ENCODE measurements around the gene KIAA2012. TPM values are rescaled to one million over a fixed set of nuclear protein-coding genes. Genes with fewer than 3 reads are reported as not detected.

The KIAA2012 gene
- total RNA-seq, 1 donor from 2014 or later, result not detected

DNA sequence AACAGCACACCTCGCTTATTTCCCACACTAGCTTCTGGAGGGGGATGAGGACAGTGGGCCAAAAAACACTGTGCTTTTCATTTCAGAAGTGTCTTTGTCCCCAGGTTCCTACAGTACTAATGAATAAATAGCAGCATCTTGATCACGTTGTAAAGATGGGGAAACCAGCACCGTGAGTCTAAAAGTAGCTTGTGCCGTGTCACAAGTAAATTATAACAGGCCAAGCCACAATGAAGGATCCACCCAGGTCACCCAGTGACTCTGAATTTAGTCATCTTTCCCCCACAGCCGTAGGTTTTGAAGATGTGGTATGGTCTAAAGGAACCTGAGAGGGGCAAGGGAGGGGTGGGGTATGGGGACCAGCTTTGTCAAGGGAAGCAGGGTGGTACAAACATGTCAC, 30.6 kb upstream of the KIAA2012 start:
- H3K27me3 ChIP-seq (ENCODE audit: insufficient read depth, low read length), result no peaks in the 10 kb centered on the region
- no peak for FAIRE-seq
- peaks cover 27% of the 10 kb centered on the region for H3K4me1 ChIP-seq (ENCODE audit: insufficient read depth, low read length)
- H3K79me2 ChIP-seq (ENCODE audit: insufficient read depth, low read length), result peaks cover 25% of the 10 kb centered on the region
- Mint-ChIP-seq H3K27me3 (ENCODE audit: low read depth, unreplicated experiment) (peaks cover 4% of the 10 kb centered on the region), H3K4me3 (ENCODE audit: unreplicated experiment) (no peak overlapping the region), H3K36me3 (ENCODE audit: low read depth, unreplicated experiment) (no peaks in the 10 kb centered on the region), H3K9me3 (ENCODE audit: unreplicated experiment) (no peaks in the 10 kb centered on the region), H3K4me1 (ENCODE audit: low read depth, unreplicated experiment) (peaks cover 32% of the 10 kb centered on the region), H3K27ac (ENCODE audit: unreplicated experiment) (no peak overlapping the region)
- H3K9ac ChIP-seq (ENCODE audit: low read length), result no peak overlapping the region
- peak overlapping the region; percentile 1 for H3K4me2 ChIP-seq (ENCODE audit: low read length)
- H3K36me3 ChIP-seq (ENCODE audit: insufficient read depth, low read length), result no peaks in the 10 kb centered on the region
- H3K4me3 ChIP-seq (ENCODE audit: insufficient read depth, low read depth, low read length), result no peak overlapping the region
- DNase-seq (ENCODE audit: low read depth), result no peak
- TF ChIP-seq, protein P1, sequence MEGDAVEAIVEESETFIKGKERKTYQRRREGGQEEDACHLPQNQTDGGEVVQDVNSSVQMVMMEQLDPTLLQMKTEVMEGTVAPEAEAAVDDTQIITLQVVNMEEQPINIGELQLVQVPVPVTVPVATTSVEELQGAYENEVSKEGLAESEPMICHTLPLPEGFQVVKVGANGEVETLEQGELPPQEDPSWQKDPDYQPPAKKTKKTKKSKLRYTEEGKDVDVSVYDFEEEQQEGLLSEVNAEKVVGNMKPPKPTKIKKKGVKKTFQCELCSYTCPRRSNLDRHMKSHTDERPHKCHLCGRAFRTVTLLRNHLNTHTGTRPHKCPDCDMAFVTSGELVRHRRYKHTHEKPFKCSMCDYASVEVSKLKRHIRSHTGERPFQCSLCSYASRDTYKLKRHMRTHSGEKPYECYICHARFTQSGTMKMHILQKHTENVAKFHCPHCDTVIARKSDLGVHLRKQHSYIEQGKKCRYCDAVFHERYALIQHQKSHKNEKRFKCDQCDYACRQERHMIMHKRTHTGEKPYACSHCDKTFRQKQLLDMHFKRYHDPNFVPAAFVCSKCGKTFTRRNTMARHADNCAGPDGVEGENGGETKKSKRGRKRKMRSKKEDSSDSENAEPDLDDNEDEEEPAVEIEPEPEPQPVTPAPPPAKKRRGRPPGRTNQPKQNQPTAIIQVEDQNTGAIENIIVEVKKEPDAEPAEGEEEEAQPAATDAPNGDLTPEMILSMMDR (IDR thresholded peaks at IDR 0.05; ENCODE audit: insufficient read depth, low read depth, low read length), result no peak
- no peak for TF ChIP-seq EZH2 (IDR thresholded peaks at IDR 0.05; ENCODE audit: insufficient read depth, low read length)
- H4K20me1 ChIP-seq (ENCODE audit: insufficient read depth, low read length), result peaks cover 17% of the 10 kb centered on the region
- H3K27ac ChIP-seq (ENCODE audit: low read depth, low read length), result no peak overlapping the region
- no peak overlapping the region for H2AFZ ChIP-seq (ENCODE audit: low read depth, low read length)
- H3K9me3 ChIP-seq (ENCODE audit: insufficient read depth, low read depth, low read length), result no peaks in the 10 kb centered on the region

DNA sequence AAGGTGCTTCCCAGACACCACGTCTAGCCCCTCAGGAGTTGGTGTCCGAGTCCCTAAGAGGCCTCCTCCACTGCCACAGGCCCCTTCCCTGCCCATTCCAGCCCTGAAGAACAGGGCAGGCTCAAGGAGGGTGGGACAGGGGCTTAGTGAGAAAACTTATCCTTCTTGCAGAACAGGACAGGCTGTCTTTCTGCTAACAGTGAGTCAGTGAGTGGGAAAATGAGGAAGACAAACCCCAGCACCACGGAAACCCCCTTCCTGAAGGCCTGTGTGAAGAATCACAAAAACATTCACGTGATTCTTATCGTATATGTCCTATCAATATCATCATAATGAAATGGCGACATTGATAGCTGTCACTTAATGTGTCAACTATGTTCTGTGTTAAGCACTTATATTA, 29.6 kb upstream of the KIAA2012 start:
- Mint-ChIP-seq H3K27me3 (ENCODE audit: low read depth, unreplicated experiment) (peaks cover 7% of the 10 kb centered on the region), H3K9me3 (ENCODE audit: unreplicated experiment) (peaks cover 3% of the 10 kb centered on the region), H3K36me3 (ENCODE audit: low read depth, unreplicated experiment) (no peaks in the 10 kb centered on the region), H3K4me3 (ENCODE audit: unreplicated experiment) (no peak overlapping the region), H3K4me1 (ENCODE audit: low read depth, unreplicated experiment) (peaks cover 30% of the 10 kb centered on the region), H3K27ac (ENCODE audit: unreplicated experiment) (no peak overlapping the region)
- Histone ChIP-seq H3K27me3 (ENCODE audit: insufficient read depth, low read length) (no peaks in the 10 kb centered on the region), H3K9me3 (ENCODE audit: insufficient read depth, low read depth, low read length) (no peaks in the 10 kb centered on the region), H3K36me3 (ENCODE audit: insufficient read depth, low read length) (no peaks in the 10 kb centered on the region), H2AFZ (ENCODE audit: low read depth, low read length) (no peak overlapping the region), H3K79me2 (ENCODE audit: insufficient read depth, low read length) (peaks cover 14% of the 10 kb centered on the region), H3K4me3 (ENCODE audit: insufficient read depth, low read depth, low read length) (no peak overlapping the region), H3K27ac (ENCODE audit: low read depth, low read length) (no peak overlapping the region), H3K4me1 (ENCODE audit: insufficient read depth, low read length) (peaks cover 23% of the 10 kb centered on the region), H3K9ac (ENCODE audit: low read length) (no peak overlapping the region), H3K4me2 (ENCODE audit: low read length) (no peak overlapping the region), H4K20me1 (ENCODE audit: insufficient read depth, low read length) (peaks cover 13% of the 10 kb centered on the region)
- peak; percentile 60 for FAIRE-seq
- DNase-seq (ENCODE audit: low read depth), result no peak
- no peak for TF ChIP-seq EZH2 (IDR thresholded peaks at IDR 0.05; ENCODE audit: insufficient read depth, low read length)
- TF ChIP-seq, protein P1 (IDR thresholded peaks at IDR 0.05; ENCODE audit: insufficient read depth, low read depth, low read length), result no peak

DNA sequence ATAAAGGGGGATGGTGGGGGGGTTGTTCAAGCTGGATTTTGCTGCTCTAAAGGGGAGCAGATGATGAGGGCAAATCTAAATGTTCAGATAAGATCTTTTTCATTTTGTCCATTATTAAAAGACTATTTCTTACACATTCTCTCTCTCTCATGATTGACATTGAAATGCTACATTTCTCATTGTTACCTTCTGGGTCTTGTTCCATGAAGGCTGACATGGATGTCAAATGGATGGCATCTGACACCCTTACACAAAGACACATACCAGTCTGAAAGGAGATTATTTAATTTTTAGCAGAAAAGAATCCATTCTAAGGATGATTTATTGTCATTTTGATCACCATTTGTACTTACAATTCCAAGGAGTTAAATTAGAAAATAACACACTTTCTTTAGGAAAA, 28.3 kb upstream of the KIAA2012 start:
- peaks cover 3% of the 10 kb centered on the region for H3K9me3 Mint-ChIP-seq (ENCODE audit: unreplicated experiment)

More for the DNA sequence above, 28.3 kb upstream of the KIAA2012 start:
- Histone ChIP-seq H4K20me1 (ENCODE audit: insufficient read depth, low read length) (no peaks in the 10 kb centered on the region), H3K79me2 (ENCODE audit: insufficient read depth, low read length) (peaks cover 1% of the 10 kb centered on the region), H2AFZ (ENCODE audit: low read depth, low read length) (no peak overlapping the region), H3K27ac (ENCODE audit: low read depth, low read length) (no peak overlapping the region), H3K4me1 (ENCODE audit: insufficient read depth, low read length) (peaks cover 10% of the 10 kb centered on the region), H3K4me3 (ENCODE audit: insufficient read depth, low read depth, low read length) (no peak overlapping the region), H3K27me3 (ENCODE audit: insufficient read depth, low read length) (no peaks in the 10 kb centered on the region), H3K36me3 (ENCODE audit: insufficient read depth, low read length) (no peaks in the 10 kb centered on the region), H3K4me2 (ENCODE audit: low read length) (no peak overlapping the region), H3K9ac (ENCODE audit: low read length) (no peak overlapping the region), H3K9me3 (ENCODE audit: insufficient read depth, low read depth, low read length) (no peaks in the 10 kb centered on the region)
- FAIRE-seq (no peak), DNase-seq (ENCODE audit: low read depth) (no peak)
- peaks cover 11% of the 10 kb centered on the region for H3K27me3 Mint-ChIP-seq (ENCODE audit: low read depth, unreplicated experiment)
- H3K4me1 Mint-ChIP-seq (ENCODE audit: low read depth, unreplicated experiment), result peaks cover 20% of the 10 kb centered on the region
- TF ChIP-seq, protein P1 (IDR thresholded peaks at IDR 0.05; ENCODE audit: insufficient read depth, low read depth, low read length), result no peak
- TF ChIP-seq EZH2 (IDR thresholded peaks at IDR 0.05; ENCODE audit: insufficient read depth, low read length), result no peak
- H3K27ac Mint-ChIP-seq (ENCODE audit: unreplicated experiment), result no peak overlapping the region
- no peak overlapping the region for H3K4me3 Mint-ChIP-seq (ENCODE audit: unreplicated experiment)
- H3K36me3 Mint-ChIP-seq (ENCODE audit: low read depth, unreplicated experiment), result no peaks in the 10 kb centered on the region
